Measurements from ENCODE around the gene KLF14.
"Not testable (repeated sequence)": the region's sequence is repeated elsewhere in the genome, so short reads cannot be mapped to it uniquely, and the experiment has no call there.

Gene KLF14

GRCh38 chr7:130719541-130719940, 14.5 kb downstream of the KLF14 start:
- peak; percentile 62 for DNase-seq (ENCODE audit: low read depth)

GRCh38 chr7:130712416-130712815, 21.6 kb downstream of the KLF14 start:
- no peak for DNase-seq (ENCODE audit: low read depth)

- DNase-seq (ENCODE audit: low read depth), result no peak
These were observed 25.2 kb downstream of the KLF14 start for GRCh38 chr7:130708766-130709165.

GRCh38 chr7:130708001-130708400, 26.0 kb downstream of the KLF14 start:
- no peak for DNase-seq (ENCODE audit: low read depth)

GRCh38 chr7:130703851-130704250, 30.2 kb downstream of the KLF14 start:
- peak; percentile 4 for DNase-seq (ENCODE audit: low read depth)

- DNase-seq (ENCODE audit: low read depth), result no peak
These were observed 32.4 kb downstream of the KLF14 start for GRCh38 chr7:130701650-130702049.

- no peak for DNase-seq (ENCODE audit: low read depth)
These were observed 33.2 kb downstream of the KLF14 start for GRCh38 chr7:130700760-130701159.

- peak; percentile 8 for DNase-seq (ENCODE audit: low read depth)
These were observed 34.3 kb downstream of the KLF14 start for GRCh38 chr7:130699686-130700085.

- DNase-seq (ENCODE audit: low read depth), result no peak
These were observed 36.2 kb downstream of the KLF14 start for GRCh38 chr7:130697820-130698219.

- peak; percentile 34 for DNase-seq (ENCODE audit: low read depth)
These were observed 38.2 kb downstream of the KLF14 start for GRCh38 chr7:130695840-130696239.

GRCh38 chr7:130692396-130692795, 41.6 kb downstream of the KLF14 start:
- DNase-seq (ENCODE audit: low read depth), result not testable (repeated sequence)

GRCh38 chr7:130689683-130690082, 44.3 kb downstream of the KLF14 start:
- DNase-seq (ENCODE audit: low read depth), result no peak

- no peak for DNase-seq (ENCODE audit: low read depth)
These were observed 51.0 kb downstream of the KLF14 start for GRCh38 chr7:130683026-130683425.
